VCaP (cell line): Measurements from ENCODE around the gene SERPINB10.
A peak's percentile ranks its signal among the peaks of the same experiment; 100 is the strongest.

Experiments
- H3K27ac ChIP-seq: fragments of 450-650 bp; 2 replicates; pipeline ENCODE4 v1.5.1; 2017
- CTCF ChIP-seq: fragments of 450-650 bp; conservative IDR thresholded peaks from 2 replicates; pipeline ENCODE4 v1.5.1; 2017; ENCODE audit warnings: mild to moderate bottlenecking, moderate library complexity

SERPINB10 gene

GRCh38 chr18:63964908-63965307 is 57.1 kb downstream of the SERPINB10 start:
- no peak for TF ChIP-seq CTCF
- H3K27ac ChIP-seq, result no peak overlapping the region

- no peak for TF ChIP-seq CTCF
- H3K27ac ChIP-seq, result no peak overlapping the region
These were observed 58.1 kb downstream of the SERPINB10 start for GRCh38 chr18:63965716-63966330.

- H3K27ac ChIP-seq, result peak within 1 kb of the TSS; percentile 81
- TF ChIP-seq CTCF, result no peak
These were observed 62.4 kb downstream of the SERPINB10 start, which contains the start of gene SERPINB8 for GRCh38 chr18:63969942-63970808. Gene SERPINB8, plus strand, starts transcription at chr18:63970081. Its CDS starts 8,228 bp downstream, at chr18:63978309.

- no peak for TF ChIP-seq CTCF
- peak overlapping the region; percentile 81 for H3K27ac ChIP-seq
These were observed 63.0 kb downstream of the SERPINB10 start for GRCh38 chr18:63970809-63971205.

- TF ChIP-seq CTCF, result no peak
- no peak overlapping the region for H3K27ac ChIP-seq
These were observed 63.7 kb downstream of the SERPINB10 start for GRCh38 chr18:63971320-63972001.

- no peak for TF ChIP-seq CTCF
- H3K27ac ChIP-seq, result no peak overlapping the region
These were observed 64.2 kb downstream of the SERPINB10 start for GRCh38 chr18:63972002-63972376.

- TF ChIP-seq CTCF, result 0 out of 2 replicates have a peak, but pooled peaks have one; percentile 21
- H3K27ac ChIP-seq, result no peak overlapping the region
These were observed 67.2 kb downstream of the SERPINB10 start for GRCh38 chr18:63974991-63975390.
